ENCODE results near the gene DMPK. TPM values are rescaled to one million over a fixed set of nuclear protein-coding genes. Genes with fewer than 3 reads are reported as not detected.

Gene DMPK
- total and polyA plus RNA-seq, 2 experiments from 2014 or later: 25.2 to 46.0 TPM

- H3K9me2 ChIP-seq (replicated peaks; ENCODE audit: insufficient read depth): no peaks in the 10 kb centered on the region
- no peak overlapping the region for H2AFZ ChIP-seq
- no peaks in the 10 kb centered on the region for H3K79me2 ChIP-seq
- 33% methylated on average over 32 of the region's 48 CpGs for WGBS (ENCODE audit: low lambda C conversion rate, missing lambda C conversion rate)
- H3K9me3 ChIP-seq (ENCODE audit: low read depth): no peaks in the 10 kb centered on the region
- peaks cover 38% of the 10 kb centered on the region for H3K4me1 ChIP-seq (ENCODE audit: insufficient read depth)
- DNase-seq (ENCODE audit: low spot score): peak; percentile 88
- peaks cover 6% of the 10 kb centered on the region for H4K20me1 ChIP-seq (ENCODE audit: insufficient read depth, poor library complexity, severe bottlenecking)
- no peaks in the 10 kb centered on the region for H3K27me3 ChIP-seq
- H3K4me3 ChIP-seq: no peak overlapping the region
- peak overlapping the region; percentile 82 for H3K4me2 ChIP-seq
- TF ChIP-seq EZH2 (IDR thresholded peaks at IDR 0.05; ENCODE audit: borderline replicate concordance): no peak
- TF ChIP-seq, protein P1, sequence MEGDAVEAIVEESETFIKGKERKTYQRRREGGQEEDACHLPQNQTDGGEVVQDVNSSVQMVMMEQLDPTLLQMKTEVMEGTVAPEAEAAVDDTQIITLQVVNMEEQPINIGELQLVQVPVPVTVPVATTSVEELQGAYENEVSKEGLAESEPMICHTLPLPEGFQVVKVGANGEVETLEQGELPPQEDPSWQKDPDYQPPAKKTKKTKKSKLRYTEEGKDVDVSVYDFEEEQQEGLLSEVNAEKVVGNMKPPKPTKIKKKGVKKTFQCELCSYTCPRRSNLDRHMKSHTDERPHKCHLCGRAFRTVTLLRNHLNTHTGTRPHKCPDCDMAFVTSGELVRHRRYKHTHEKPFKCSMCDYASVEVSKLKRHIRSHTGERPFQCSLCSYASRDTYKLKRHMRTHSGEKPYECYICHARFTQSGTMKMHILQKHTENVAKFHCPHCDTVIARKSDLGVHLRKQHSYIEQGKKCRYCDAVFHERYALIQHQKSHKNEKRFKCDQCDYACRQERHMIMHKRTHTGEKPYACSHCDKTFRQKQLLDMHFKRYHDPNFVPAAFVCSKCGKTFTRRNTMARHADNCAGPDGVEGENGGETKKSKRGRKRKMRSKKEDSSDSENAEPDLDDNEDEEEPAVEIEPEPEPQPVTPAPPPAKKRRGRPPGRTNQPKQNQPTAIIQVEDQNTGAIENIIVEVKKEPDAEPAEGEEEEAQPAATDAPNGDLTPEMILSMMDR (IDR thresholded peaks at IDR 0.05; ENCODE audit: poor library complexity): peak; percentile 51
- no peaks in the 10 kb centered on the region for H3K36me3 ChIP-seq (replicated peaks; ENCODE audit: insufficient read depth, low read depth)
- no peak overlapping the region for H3K27ac ChIP-seq
Measured at GRCh38 chr19:45779231-45780145, 2.8 kb downstream of the DMPK start.

- WGBS (ENCODE audit: low lambda C conversion rate, missing lambda C conversion rate): 97% methylated on average over 28 of the region's 28 CpGs
- H3K27ac ChIP-seq: no peak overlapping the region
- no peaks in the 10 kb centered on the region for H3K36me3 ChIP-seq (replicated peaks; ENCODE audit: insufficient read depth, low read depth)
- no peaks in the 10 kb centered on the region for H3K27me3 ChIP-seq
- no peak for TF ChIP-seq EZH2phosphoT487 (IDR thresholded peaks at IDR 0.05; ENCODE audit: low read depth, severe bottlenecking, unreplicated experiment)
- TF ChIP-seq EZH2 (IDR thresholded peaks at IDR 0.05; ENCODE audit: borderline replicate concordance): no peak
- TF ChIP-seq, protein P1 (IDR thresholded peaks at IDR 0.05; ENCODE audit: poor library complexity): no peak
- H3K4me1 ChIP-seq (ENCODE audit: insufficient read depth): peaks cover 25% of the 10 kb centered on the region
- H3K4me2 ChIP-seq: no peak overlapping the region
- H3K4me3 ChIP-seq: no peak overlapping the region
- H3K9me2 ChIP-seq (replicated peaks; ENCODE audit: insufficient read depth): no peaks in the 10 kb centered on the region
- peaks cover 6% of the 10 kb centered on the region for H4K20me1 ChIP-seq (ENCODE audit: insufficient read depth, poor library complexity, severe bottlenecking)
- no peak overlapping the region for H2AFZ ChIP-seq
- H3K9me3 ChIP-seq (ENCODE audit: low read depth): no peaks in the 10 kb centered on the region
- no peak for DNase-seq (ENCODE audit: low spot score)
- H3K79me2 ChIP-seq: no peaks in the 10 kb centered on the region
Measured at GRCh38 chr19:45778010-45778661, 4.2 kb downstream of the DMPK start.

DNA sequence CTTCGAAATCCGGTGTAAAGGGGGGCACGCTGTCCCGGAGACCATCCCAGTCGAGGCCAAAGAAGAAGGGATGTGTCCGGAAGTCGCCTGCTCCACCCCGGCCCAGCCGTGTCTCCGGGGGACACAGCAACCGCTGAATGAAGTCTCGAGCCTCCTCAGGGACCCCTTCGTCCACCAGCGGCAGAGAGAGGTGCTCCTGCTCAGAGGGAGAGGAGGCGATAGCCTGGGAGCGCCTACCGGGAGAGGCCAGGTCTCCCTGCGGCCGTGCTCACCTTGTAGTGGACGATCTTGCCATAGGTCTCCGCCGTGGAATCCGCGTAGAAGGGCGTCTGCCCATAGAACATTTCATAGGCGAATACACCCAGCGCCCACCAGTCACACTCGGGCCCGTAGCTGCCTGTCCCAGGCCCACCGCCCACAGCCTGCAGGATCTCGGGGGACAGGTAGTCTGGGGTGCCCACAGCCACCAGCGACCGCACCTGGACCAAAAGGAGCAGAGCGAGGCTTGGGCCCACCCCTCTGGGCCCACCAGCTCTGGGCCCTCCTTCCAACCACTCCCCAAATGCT is 4.8 kb downstream of the DMPK start:
- Histone ChIP-seq H3K79me2 (no peaks in the 10 kb centered on the region), H3K4me1 (ENCODE audit: insufficient read depth) (peaks cover 18% of the 10 kb centered on the region), H3K4me2 (no peak overlapping the region), H4K20me1 (ENCODE audit: insufficient read depth, poor library complexity, severe bottlenecking) (peaks cover 6% of the 10 kb centered on the region), H3K4me3 (no peak overlapping the region), H3K27ac (no peak overlapping the region), H3K27me3 (no peaks in the 10 kb centered on the region), H3K9me2 (replicated peaks; ENCODE audit: insufficient read depth) (no peaks in the 10 kb centered on the region), H2AFZ (no peak overlapping the region), H3K36me3 (replicated peaks; ENCODE audit: insufficient read depth, low read depth) (no peaks in the 10 kb centered on the region), H3K9me3 (ENCODE audit: low read depth) (no peaks in the 10 kb centered on the region)
- no peak for DNase-seq (ENCODE audit: low spot score)
- WGBS (ENCODE audit: low lambda C conversion rate, missing lambda C conversion rate): 96% methylated on average over 34 of the region's 34 CpGs
- TF ChIP-seq, protein P1 (IDR thresholded peaks at IDR 0.05; ENCODE audit: poor library complexity): no peak
- TF ChIP-seq EZH2phosphoT487 (IDR thresholded peaks at IDR 0.05; ENCODE audit: low read depth, severe bottlenecking, unreplicated experiment) (no peak), EZH2 (IDR thresholded peaks at IDR 0.05; ENCODE audit: borderline replicate concordance) (no peak)
